Panc1 (cell line): ENCODE results near the gene PSTPIP1. TPM values are rescaled to one million over a fixed set of nuclear protein-coding genes. Genes with fewer than 3 reads are reported as not detected.
A peak's percentile ranks its signal among the peaks of the same experiment; 100 is the strongest.

Experiments used
- ATAC-seq: fragments of 200-7000 bp; cut with Tn5 transposase; 2 replicates; pipeline ENCODE4 v1.9.1; 2020; ENCODE audit warnings: mild to moderate bottlenecking, moderate library complexity
- Bru-seq: library from RNA; stranded (reverse); fragments of 400-500 nt; gene quantifications from one replicate; lab custom pipeline; 2021; lab: Mats Ljungman, UMichigan
- BruChase-seq, 2 experiments: library from RNA; stranded (reverse); fragments of 400-500 nt; gene quantifications; one replicate each; lab custom pipeline; 2021; lab: Mats Ljungman, UMichigan
- BruUV-seq: library from RNA; stranded (reverse); fragments of 400-500 nt; replicated peaks from 2 replicates; lab custom pipeline; 2021; lab: Mats Ljungman, UMichigan
- CTCF ChIA-PET: fragments of 300-600 bp; sonication (Branson Sonifier 250); formaldehyde crosslinking; loops from one replicate; lab custom pipeline; 2022; ENCODE audit warnings: antibody characterized with exemption; lab: Charles Lee
- POLR2A ChIA-PET: fragments of 300-600 bp; sonication (Branson Sonifier 250); formaldehyde crosslinking; loops from one replicate; lab custom pipeline; 2022; ENCODE audit warnings: antibody characterized with exemption; lab: Charles Lee
- DNase-seq: peaks from one replicate; pipeline ENCODE4 v3.0.0-alpha.2; 2010; ENCODE audit warnings: low read depth, low spot score
- H3K27ac ChIP-seq: 2 replicates; pipeline ENCODE4 v1.5.1; 2011; ENCODE audit warnings: mild to moderate bottlenecking, low read length, inconsistent platforms
- H3K27me3 ChIP-seq: fragments of 200-500 bp; sonication (Bioruptor generic); 2 replicates; pipeline ENCODE4 v1.6.0; 2014; ENCODE audit warnings: low read length, inconsistent platforms; ENCODE audit not compliant: control insufficient read depth, insufficient read depth
- H3K36me3 ChIP-seq: fragments of 200-500 bp; sonication (Bioruptor generic); 2 replicates; pipeline ENCODE4 v1.5.1; 2014; ENCODE audit warnings: inconsistent platforms, mild to moderate bottlenecking, low read length, moderate library complexity; ENCODE audit not compliant: control insufficient read depth, insufficient read depth
- H3K4me1 ChIP-seq: 2 replicates; pipeline ENCODE4 v1.5.1; 2011; ENCODE audit warnings: inconsistent platforms, mild to moderate bottlenecking, low read length, moderate library complexity; ENCODE audit not compliant: control insufficient read depth, insufficient read depth
- H3K4me3 ChIP-seq, 2 experiments: 2 replicates each; pipeline ENCODE4 v1.5.1; 2011 to 2012; ENCODE audit warnings: low read depth in 2 of 2, low read length in 2 of 2, mild to moderate bottlenecking in 2 of 2, inconsistent platforms in 1 of 2, moderate library complexity in 1 of 2
- H3K9me3 ChIP-seq: fragments of 200-500 bp; sonication (Bioruptor generic); 2 replicates; pipeline ENCODE4 v1.5.1; 2014; ENCODE audit warnings: low read depth, mild to moderate bottlenecking, inconsistent platforms, low read length, moderate library complexity; ENCODE audit not compliant: control insufficient read depth, insufficient read depth
- CTCF ChIP-seq: fragments of 450-650 bp; IDR thresholded peaks from 2 replicates; pipeline ENCODE4 v1.5.1; 2017; ENCODE audit warnings: mild to moderate bottlenecking
- POLR2AphosphoS5 ChIP-seq: IDR thresholded peaks from 2 replicates; pipeline ENCODE4 v1.6.1; 2012; ENCODE audit warnings: mild to moderate bottlenecking, low read depth, low read length, moderate library complexity
- REST ChIP-seq, 2 experiments: IDR thresholded peaks; 2 replicates each; pipeline ENCODE4 v1.6.1; 2011 to 2012; ENCODE audit warnings: low read depth in 2 of 2, control low read depth in 1 of 2, low read length in 1 of 2, mild to moderate bottlenecking in 1 of 2, moderate library complexity in 1 of 2; ENCODE audit not compliant: insufficient read depth in 1 of 2
- SIN3A ChIP-seq: IDR thresholded peaks from 2 replicates; pipeline ENCODE4 v1.6.1; 2012; ENCODE audit warnings: low read depth, mild to moderate bottlenecking, low read length, moderate library complexity, borderline replicate concordance; ENCODE audit not compliant: insufficient read depth
- TCF7L2 ChIP-seq: IDR thresholded peaks from 2 replicates; pipeline ENCODE4 v1.6.1; 2011; ENCODE audit warnings: mild to moderate bottlenecking, low read depth, low read length, inconsistent platforms
- in situ Hi-C: cut with HindIII; loops from 2 replicates; pipeline ENCODE4 v1.10.0; 2016; ENCODE audit warnings: low sequenced_read_pairs, low pct_unique_long_range_greater_than_20kb
- intact Hi-C: fragments of 100-400 bp; cut with micrococcal nuclease; formaldehyde crosslinking; loops from one replicate; pipeline ENCODE4 v1.10.0; 2022; ENCODE audit not compliant: unreplicated experiment
- long read RNA-seq: library from polyadenylated mRNA; unstranded; transcript quantifications from one replicate; pipeline ENCODE4 v2.0.0, GENCODE V29; 2021; ENCODE audit not compliant: unreplicated experiment
- polyA plus RNA-seq: library from polyadenylated mRNA; unstranded; fragments of >200 nt; gene quantifications from one replicate; pipeline ENCODE4 v1.2.1, GENCODE V29; 2012; ENCODE audit warnings: missing spikeins; ENCODE audit not compliant: insufficient read length
- total RNA-seq: library from RNA; stranded (reverse); gene quantifications from one replicate; pipeline ENCODE4 v1.2.1, GENCODE V29; 2021; ENCODE audit not compliant: unreplicated experiment

PSTPIP1 gene
- total RNA-seq = 0.46 TPM
- 0.33 TPM for polyA plus RNA-seq
- percentile 4 among the genes with signal in this experiment for Bru-seq, nascent RNA
- BruChase-seq, experiment 1, labeled RNA remaining after a 2-hour chase = percentile 2 among the genes with signal in this experiment
- not detected for BruChase-seq, experiment 2, labeled RNA remaining after a 6-hour chase
- long read RNA-seq = 0 reads

- CTCF ChIA-PET = no interaction called here
- Histone ChIP-seq H3K4me3 (no peak within 1 kb of the TSS), H3K9me3 (no peaks in the 10 kb centered on the region), H3K27me3 (no peaks in the 10 kb centered on the region), H3K4me1 (no peaks in the 10 kb centered on the region), H3K27ac (no peak within 1 kb of the TSS), H3K36me3 (no peaks in the 10 kb centered on the region)
- ATAC-seq (peak; percentile 20; the same call in 1 of the 2 replicates), DNase-seq (no peak)
- no peak for TF ChIP-seq TCF7L2
- TF ChIP-seq CTCF = no peak
- no peak for TF ChIP-seq POLR2AphosphoS5
- no peak for TF ChIP-seq SIN3A
- TF ChIP-seq REST (IDR thresholded peaks at IDR 0.05; ENCODE audit: insufficient read depth in 1 of 2, low read depth in 2 of 2, low read length in 1 of 2) = no peak
- POLR2A ChIA-PET = no interaction called here
- in situ Hi-C loops = no loop called here
- BruUV-seq = no TSS peak
- intact Hi-C loops = no loop called here
Measured at GRCh38 chr15:76994971-76995945, at the start of gene PSTPIP1. Gene PSTPIP1, plus strand, starts transcription at chr15:76995126. Its CDS starts 448 bp downstream, at chr15:76995574.

- Histone ChIP-seq H3K36me3 (peaks cover 17% of the 10 kb centered on the region; the same call in 1 of the 2 replicates), H3K27me3 (no peaks in the 10 kb centered on the region), H3K4me3 (no peak overlapping the region), H3K9me3 (no peaks in the 10 kb centered on the region), H3K27ac (no peak overlapping the region), H3K4me1 (no peaks in the 10 kb centered on the region)
- no TSS peak for BruUV-seq
- POLR2A ChIA-PET = no interaction called here
- CTCF ChIA-PET = no interaction called here
- TF ChIP-seq REST (IDR thresholded peaks at IDR 0.05; ENCODE audit: insufficient read depth in 1 of 2, low read depth in 2 of 2, low read length in 1 of 2) (no peak), CTCF (no peak), POLR2AphosphoS5 (no peak), SIN3A (no peak), TCF7L2 (no peak)
- in situ Hi-C loops (no loop called here), intact Hi-C loops (no loop called here)
- ATAC-seq (no peak), DNase-seq (no peak)
Measured at GRCh38 chr15:76945494-76946093, 49.3 kb upstream of the PSTPIP1 start.
